AG04450 (cell line): Measurements from ENCODE around the gene RHBDL1. TPM values are rescaled to one million over a fixed set of nuclear protein-coding genes. Genes with fewer than 3 reads are reported as not detected.

Source experiments
- CTCF ChIA-PET: fragments of 300-600, 350-600 bp; formaldehyde crosslinking; extraction: SDS; loops from one replicate; lab custom pipeline; 2022; ENCODE audit warnings: antibody characterized with exemption, inconsistent platforms; lab: Charles Lee
- POLR2A ChIA-PET: fragments of 350-600 bp; formaldehyde crosslinking; extraction: SDS; loops from one replicate; lab custom pipeline; 2021; ENCODE audit warnings: antibody characterized with exemption, inconsistent platforms; lab: Yijun Ruan, JAX
- DNase-seq: peaks from one replicate; pipeline ENCODE4 v3.0.0-alpha.2; 2011; ENCODE audit warnings: low read depth, low spot score
- H3K27ac ChIP-seq: one replicate; pipeline ENCODE4 v1.5.1; 2012; ENCODE audit warnings: low read depth, low read length, control low read depth
- H3K27me3 ChIP-seq: one replicate; pipeline ENCODE4 v1.6.0; 2012; ENCODE audit warnings: low read length; ENCODE audit not compliant: control insufficient read depth, insufficient read depth
- H3K4me3 ChIP-seq: 2 replicates; pipeline ENCODE4 v1.5.1; 2011; ENCODE audit warnings: mild to moderate bottlenecking, low read depth, low read length, control low read depth
- H3K9me3 ChIP-seq: 2 replicates; pipeline ENCODE4 v1.5.1; 2012; ENCODE audit warnings: low read length; ENCODE audit not compliant: control insufficient read depth, insufficient read depth
- CTCF ChIP-seq: IDR thresholded peaks from 2 replicates; pipeline ENCODE4 v1.5.1; 2011; ENCODE audit warnings: low read depth, low read length, control low read depth, inconsistent platforms
- polyA plus RNA-seq: library from polyadenylated mRNA; depleted of rRNA; stranded (reverse); fragments of >200 nt; gene quantifications from 2 replicates; pipeline ENCODE4 v1.2.3, GENCODE V29; 2011

The RHBDL1 gene
- polyA plus RNA-seq, 1 experiment, result 1.5 TPM

DNA sequence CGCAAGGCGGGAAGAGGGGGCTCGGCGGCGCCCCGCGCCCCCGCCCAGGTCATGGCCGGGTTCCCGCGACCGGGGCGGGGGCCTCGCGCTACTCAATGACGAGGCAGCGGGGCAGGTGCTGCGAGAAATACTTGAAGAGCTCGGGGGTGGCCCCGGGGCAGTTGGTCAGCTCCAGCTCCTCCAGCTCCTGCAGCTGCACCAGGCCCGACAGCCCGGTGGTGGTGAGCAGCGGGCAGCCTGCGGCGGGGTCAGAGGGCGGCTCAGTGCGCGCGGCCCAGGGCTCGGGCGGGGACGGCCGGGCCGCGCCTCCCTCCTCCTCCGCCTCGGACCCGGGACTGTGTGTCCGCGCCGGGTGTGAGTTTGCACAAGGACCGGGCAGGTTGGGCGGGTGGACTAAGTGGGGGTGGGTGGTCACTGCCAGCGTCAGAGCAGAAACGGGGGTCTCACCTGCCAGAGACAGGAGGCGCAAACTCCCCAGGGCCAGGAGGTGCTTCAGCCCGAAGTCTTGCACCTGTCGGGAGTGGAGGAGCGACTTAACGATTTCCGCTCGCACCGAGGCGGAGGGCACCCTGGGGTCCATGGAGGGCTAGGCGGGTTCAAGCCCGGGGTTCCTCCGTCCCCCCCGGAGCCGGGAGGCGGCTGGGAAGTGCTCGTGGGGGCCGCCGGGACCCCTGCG is 18.9 kb downstream of the RHBDL1 start:
- no peak for TF ChIP-seq CTCF
- Histone ChIP-seq H3K4me3 (no peak overlapping the region), H3K9me3 (peaks cover 3% of the 10 kb centered on the region; the same call in 1 of the 2 replicates), H3K27me3 (peaks cover 42% of the 10 kb centered on the region), H3K27ac (no peak overlapping the region)
- no peak for DNase-seq
- POLR2A ChIA-PET, result no interaction called here
- CTCF ChIA-PET, result no interaction called here

GRCh38 chr16:694863-695354 is 19.4 kb downstream of the RHBDL1 start:
- no peak for DNase-seq
- Histone ChIP-seq H3K27ac (no peak overlapping the region), H3K4me3 (no peak overlapping the region), H3K9me3 (peaks cover 3% of the 10 kb centered on the region; the same call in 1 of the 2 replicates), H3K27me3 (peaks cover 42% of the 10 kb centered on the region)
- no peak for TF ChIP-seq CTCF
- CTCF ChIA-PET, result no interaction called here
- POLR2A ChIA-PET, result no interaction called here

- TF ChIP-seq CTCF, result no peak
- Histone ChIP-seq H3K27ac (no peak overlapping the region), H3K4me3 (no peak overlapping the region), H3K27me3 (peaks cover 44% of the 10 kb centered on the region), H3K9me3 (peaks cover 3% of the 10 kb centered on the region; the same call in 1 of the 2 replicates)
- CTCF ChIA-PET, result interaction anchor here (0.5 kb wide), 1 partner anchor 53 kb away, joined by 6 read pairs; no protein-coding TSS in a partner anchor
- no peak for DNase-seq
- POLR2A ChIA-PET, result no interaction called here
Observed at GRCh38 chr16:695355-696089, 20.1 kb downstream of the RHBDL1 start.

DNA sequence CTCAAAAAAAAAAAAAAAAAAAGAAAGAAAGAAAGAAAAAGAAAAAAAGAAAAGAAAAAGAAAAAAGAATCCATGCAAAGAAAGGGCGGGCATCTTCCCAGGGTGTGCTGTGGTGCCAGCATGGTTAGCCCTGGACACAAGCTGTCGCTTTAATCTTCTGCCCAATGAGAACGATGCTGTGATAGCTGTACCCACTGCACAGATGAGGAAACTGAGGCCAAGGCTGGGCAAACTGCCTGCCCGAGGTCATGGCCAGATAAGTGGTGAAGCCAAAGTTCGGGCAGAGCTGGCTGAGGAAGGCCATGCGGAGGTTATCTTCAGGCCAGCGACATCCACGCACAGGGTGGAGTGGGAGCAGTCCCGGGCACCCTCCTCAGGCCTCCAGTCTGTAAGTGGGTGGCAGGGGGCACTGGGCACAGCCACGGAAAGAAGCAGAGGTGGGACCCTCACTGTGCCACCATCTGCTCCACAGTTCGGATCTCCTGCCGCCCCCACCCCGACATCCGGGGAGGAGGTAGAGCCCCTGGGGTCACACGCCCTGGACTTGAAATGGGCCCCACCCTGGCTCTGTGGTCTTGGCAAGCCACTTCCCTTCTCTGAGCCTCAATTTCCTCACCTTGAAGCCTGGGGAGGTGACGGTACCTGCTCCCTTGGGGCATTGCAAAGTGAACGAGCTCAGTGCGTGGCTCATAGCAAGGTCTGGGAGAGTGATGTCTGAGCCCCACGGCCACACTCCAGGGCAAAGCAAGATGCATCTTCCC is 23.6 kb downstream of the RHBDL1 start:
- Histone ChIP-seq H3K27ac (no peak overlapping the region), H3K27me3 (peaks cover 57% of the 10 kb centered on the region), H3K4me3 (no peak overlapping the region), H3K9me3 (no peaks in the 10 kb centered on the region; the same call in 1 of the 2 replicates)
- TF ChIP-seq CTCF, result no peak
- POLR2A ChIA-PET, result interaction anchor here (0.7 kb wide), 2 partner anchors 9 to 20 kb away, joined by 3 read pairs; no protein-coding TSS in a partner anchor
- CTCF ChIA-PET, result no interaction called here
- no peak for DNase-seq
